Coronary artery (tissue), 2 donors: ENCODE results near the gene SYDE1.

ENCODE experiments used
- DNase-seq: peaks from one replicate; pipeline ENCODE4 v3.0.0-alpha.2; 2017; ENCODE audit warnings: low spot score
- H3K27ac ChIP-seq, 2 donors: fragments of 200-600 bp; sonication (generic); one replicate each; pipeline ENCODE4 v1.5.1; 2016 to 2019
- H3K4me3 ChIP-seq: fragments of 200-600 bp; sonication (generic); 2 replicates; pipeline ENCODE4 v1.5.1; 2016; ENCODE audit warnings: mild to moderate bottlenecking, moderate library complexity
- TF ChIP-seq, protein P1 (sequence below): fragments of 200-600 bp; sonication (generic); IDR thresholded peaks from one replicate; pipeline ENCODE4 v1.5.1; 2019; ENCODE audit warnings: antibody characterized with exemption

The SYDE1 gene

DNA sequence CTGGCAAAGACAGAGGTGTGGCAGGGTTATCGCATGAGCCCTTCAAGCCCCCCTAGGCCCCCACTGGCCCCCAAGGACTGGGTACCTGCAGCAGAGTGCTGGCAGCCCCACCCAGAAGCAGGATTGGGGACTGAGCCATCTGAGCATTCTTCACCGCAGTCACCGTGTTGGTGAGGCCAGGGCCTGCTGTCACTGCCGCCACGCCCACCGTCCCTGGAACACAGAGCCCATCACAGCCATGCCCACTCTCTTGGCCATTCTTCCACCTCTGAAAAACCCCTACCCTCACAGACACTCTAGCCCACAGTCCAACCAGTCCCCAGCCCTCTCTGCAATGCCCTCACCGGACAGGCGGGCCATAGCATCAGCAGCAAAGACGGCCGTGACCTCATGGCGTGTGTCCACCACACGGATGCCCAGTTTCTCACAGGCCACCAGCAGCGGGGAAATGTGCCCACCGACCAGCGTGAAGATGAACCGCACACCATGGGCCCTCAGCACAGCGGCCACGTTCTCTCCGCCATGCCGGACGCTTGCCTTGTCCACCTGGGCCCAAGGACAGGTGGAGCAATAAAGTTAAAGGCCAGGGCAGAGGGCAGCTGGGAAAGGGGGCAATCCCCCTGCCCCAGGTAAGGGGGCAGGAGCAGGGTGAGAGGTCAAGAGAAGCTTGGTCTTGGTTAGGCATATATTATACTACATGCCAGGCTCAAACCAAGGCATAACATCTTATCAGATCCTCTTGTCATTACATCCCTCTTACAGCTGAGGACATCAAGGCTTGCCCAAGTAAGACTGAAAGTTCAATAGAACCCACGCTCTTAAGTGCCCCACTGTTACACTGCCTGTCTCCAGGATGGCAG, 16.1 kb downstream of the SYDE1 start:
- TF ChIP-seq, protein P1, sequence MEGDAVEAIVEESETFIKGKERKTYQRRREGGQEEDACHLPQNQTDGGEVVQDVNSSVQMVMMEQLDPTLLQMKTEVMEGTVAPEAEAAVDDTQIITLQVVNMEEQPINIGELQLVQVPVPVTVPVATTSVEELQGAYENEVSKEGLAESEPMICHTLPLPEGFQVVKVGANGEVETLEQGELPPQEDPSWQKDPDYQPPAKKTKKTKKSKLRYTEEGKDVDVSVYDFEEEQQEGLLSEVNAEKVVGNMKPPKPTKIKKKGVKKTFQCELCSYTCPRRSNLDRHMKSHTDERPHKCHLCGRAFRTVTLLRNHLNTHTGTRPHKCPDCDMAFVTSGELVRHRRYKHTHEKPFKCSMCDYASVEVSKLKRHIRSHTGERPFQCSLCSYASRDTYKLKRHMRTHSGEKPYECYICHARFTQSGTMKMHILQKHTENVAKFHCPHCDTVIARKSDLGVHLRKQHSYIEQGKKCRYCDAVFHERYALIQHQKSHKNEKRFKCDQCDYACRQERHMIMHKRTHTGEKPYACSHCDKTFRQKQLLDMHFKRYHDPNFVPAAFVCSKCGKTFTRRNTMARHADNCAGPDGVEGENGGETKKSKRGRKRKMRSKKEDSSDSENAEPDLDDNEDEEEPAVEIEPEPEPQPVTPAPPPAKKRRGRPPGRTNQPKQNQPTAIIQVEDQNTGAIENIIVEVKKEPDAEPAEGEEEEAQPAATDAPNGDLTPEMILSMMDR: no peak
- no peak for DNase-seq
- no peak overlapping the region for H3K4me3 ChIP-seq
- H3K27ac ChIP-seq: peak overlapping the region; percentile 93 to 96

DNA sequence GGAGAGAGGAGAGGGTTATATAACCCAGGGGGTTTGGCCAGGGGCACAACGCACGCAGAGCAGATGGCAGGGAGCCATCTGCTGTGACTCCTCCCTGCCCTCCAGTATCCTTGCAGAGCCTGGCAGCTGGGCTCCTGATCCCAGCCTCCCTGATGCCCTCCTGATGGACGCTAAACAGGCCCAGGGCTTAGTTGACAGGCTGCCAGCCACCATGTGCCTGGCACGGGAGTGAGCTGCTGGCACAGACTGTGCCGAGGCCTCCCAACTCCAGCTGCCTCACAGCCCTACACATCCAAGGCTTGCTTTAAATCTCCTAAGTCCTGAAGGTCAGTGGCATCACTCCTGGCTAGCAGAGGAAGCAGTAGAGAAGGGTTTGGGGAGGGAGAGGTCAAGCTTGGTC, 16.7 kb downstream of the SYDE1 start:
- H3K27ac ChIP-seq: peak overlapping the region; percentile 93 to 96
- TF ChIP-seq, protein P1: no peak
- peak overlapping the region; percentile 90 for H3K4me3 ChIP-seq
- DNase-seq: peak; percentile 81

DNA sequence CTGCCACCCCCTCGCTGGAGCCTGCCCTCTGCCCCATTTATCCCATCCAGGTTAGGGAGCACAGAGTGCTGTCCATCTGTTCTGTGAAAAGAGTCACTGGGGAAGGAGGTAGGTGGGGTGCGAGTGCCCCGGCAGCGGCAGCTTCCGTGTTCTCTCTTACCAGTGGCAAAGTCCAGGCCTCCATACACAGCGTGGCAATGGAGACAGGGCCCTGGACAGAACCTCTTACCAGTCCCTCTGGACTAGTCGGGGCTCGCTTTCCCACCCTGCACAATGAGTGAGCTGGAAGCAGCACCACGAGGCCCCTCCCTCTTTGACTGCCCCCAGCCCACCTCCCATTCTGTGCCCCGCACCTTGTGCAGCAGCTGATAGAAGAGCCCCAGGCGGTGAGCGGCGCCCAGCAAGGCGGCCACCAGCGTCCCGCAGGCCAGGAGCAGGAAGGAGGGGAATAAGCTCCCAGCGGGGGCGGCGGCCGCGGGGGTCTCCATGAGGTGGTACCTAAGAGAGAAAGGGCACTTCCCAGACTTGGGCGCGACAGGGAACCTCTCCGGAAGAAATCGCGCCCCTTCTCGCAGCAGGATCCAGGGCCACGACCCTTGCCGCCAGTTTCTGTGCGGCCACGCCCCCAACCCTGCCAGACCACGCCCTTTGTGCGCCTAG, 17.5 kb downstream of the SYDE1 start:
- DNase-seq: no peak
- peak overlapping the region; percentile 93 to 96 for H3K27ac ChIP-seq

DNA sequence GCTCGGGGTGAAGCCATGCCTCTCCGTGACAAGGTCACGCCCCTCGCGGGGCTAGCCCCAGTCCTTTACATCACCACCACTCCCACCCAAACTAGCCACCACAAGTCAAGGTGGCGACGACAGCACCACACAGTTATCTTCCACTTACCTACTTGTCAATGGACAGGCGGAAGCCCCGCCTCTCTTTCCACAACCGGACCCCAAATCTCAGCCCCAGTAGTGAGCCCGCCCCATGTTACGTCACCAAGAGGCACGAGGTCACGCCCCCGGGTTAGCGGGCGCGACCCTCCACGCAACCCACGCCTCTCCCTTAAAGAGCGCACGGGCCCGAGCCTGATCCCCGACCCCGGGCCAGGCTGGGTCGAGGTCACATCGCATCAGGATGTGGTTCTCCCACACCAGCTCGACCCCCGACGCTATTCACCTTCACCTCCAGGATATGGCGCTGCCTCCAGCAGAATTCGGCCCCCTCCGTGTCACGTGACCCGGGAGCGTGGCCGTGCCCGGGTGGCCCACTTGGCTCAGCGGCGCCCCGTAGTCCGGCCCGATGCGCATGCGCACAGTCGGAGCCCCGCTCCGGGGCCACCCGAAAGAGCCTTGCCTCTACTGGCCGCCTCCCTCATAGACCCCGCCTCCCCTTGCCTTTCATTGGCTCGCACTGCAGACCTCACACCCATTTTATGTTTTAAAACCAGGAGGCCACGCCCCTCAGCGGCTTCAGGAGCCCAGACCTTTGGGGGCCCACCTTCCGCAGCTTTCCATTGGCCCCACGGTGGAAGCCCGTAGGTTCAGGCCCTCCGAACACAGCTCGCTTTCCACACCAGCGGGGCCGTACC, 18.2 kb downstream of the SYDE1 start:
- Histone ChIP-seq H3K4me3 (peak overlapping the region; percentile 90), H3K27ac (peak overlapping the region; percentile 93 to 96)
- peak; percentile 98 for DNase-seq
- TF ChIP-seq, protein P1: no peak

More for the DNA sequence above, 17.5 kb downstream of the SYDE1 start:
- TF ChIP-seq, protein P1: no peak
- H3K4me3 ChIP-seq: peak overlapping the region; percentile 90

DNA sequence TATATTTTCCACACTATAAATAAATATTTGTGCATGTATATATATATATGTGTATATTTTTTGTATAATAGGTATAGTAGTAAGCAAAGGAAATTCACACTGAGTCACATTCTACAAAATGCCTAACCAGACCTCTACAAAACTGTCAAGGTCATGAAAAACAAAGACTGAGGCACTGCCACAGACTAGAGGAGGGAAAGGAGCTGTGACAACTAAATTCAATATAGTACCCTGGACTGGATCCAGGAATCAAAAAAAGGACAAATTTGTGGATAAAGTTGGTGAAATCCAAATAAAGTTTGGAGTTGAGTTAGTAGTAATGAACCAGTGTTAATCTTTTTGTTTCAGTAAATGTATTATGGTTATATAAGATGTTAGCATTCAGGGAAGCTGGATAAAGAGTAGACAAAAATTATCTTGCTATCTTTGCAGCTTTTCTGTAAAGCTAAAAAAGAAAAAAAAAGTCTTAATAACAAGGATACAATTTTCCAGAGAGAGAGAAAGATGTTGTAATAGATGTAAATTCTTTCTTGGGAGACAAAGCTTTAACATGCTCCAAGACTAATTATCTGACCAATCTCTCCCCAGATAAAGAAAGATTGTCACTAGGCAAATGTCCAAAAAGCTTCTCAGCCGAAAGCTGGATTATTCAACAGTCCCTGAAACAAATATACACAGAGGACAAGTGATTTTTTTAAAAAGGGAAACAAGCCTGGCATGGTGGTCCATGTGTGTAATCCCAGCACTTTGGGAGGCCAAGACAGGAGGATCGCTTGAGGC, 19.1 kb downstream of the SYDE1 start:
- peak overlapping the region; percentile 90 for H3K4me3 ChIP-seq
- H3K27ac ChIP-seq: peak overlapping the region in 1 of 2 donors; percentile 93
- TF ChIP-seq, protein P1: no peak
- no peak for DNase-seq

DNA sequence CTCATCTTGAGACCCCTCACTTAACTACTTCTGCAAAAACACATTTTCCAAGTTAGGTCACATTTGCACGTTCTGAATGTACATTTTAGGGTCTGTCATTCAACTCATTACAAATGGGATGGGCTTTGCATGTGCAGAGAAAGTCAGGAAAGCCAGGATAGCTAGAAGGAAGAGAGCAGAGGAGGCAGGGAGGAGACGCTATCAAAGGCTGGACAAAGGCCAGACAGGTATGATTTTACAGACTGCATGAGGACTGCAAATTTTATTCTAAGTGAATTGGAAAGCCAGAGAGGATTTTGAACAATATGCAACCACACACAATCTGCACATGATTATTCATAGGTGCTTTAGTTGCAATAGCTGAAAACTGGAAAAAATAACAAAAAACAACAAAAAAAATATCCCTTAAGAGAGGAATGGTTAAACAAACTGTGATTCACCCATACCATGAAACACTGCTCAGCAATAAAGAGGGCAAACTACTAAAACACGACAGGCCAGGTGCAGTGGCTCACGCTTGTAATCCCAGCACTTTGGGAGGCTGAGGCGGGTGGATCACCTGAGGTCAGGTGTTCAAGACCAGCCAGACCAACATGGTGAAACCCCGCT, 21.1 kb downstream of the SYDE1 start:
- DNase-seq: no peak
- TF ChIP-seq, protein P1: no peak
- H3K4me3 ChIP-seq: no peak overlapping the region
- no peak overlapping the region for H3K27ac ChIP-seq
